T-cell (primary cell): Measurements from ENCODE around the gene HSPA1B. TPM values are rescaled to one million over a fixed set of nuclear protein-coding genes. Genes with fewer than 3 reads are reported as not detected.

Source experiments
- ATAC-seq, 4 experiments: fragments of 200-7000 bp in 3 of 4; fragments of 150-1000 bp in 1 of 4; cut with Tn5 transposase; replicated peaks in 1 of 4; 1 replicate in 3 of 4; 2 replicates in 1 of 4; pipeline ENCODE4 v1.10.0; 2021; ENCODE audit warnings: moderate library complexity in 3 of 4, mild to moderate bottlenecking in 2 of 4, moderate number of reproducible peaks in 1 of 4
- CTCF ChIA-PET, 2 donors: fragments of 300-600 bp; sonication (Branson Sonifier 250); formaldehyde crosslinking; loops; one replicate each; lab custom pipeline; 2022; ENCODE audit warnings: antibody characterized with exemption in 2 of 2; lab: Charles Lee
- POLR2A ChIA-PET, 2 donors: fragments of 300-600 bp; sonication (Branson Sonifier 250); formaldehyde crosslinking; loops; one replicate each; lab custom pipeline; 2022; ENCODE audit warnings: antibody characterized with exemption in 2 of 2; lab: Charles Lee
- DNase-seq, 35 experiments: peaks; one replicate each; pipeline versions ENCODE4 v3.0.0 to v3.0.0-alpha.2; 2013 to 2023
- H3K27ac ChIP-seq: one replicate; pipeline ENCODE4 v1.5.1; 2013; ENCODE audit warnings: low read length
- H3K27me3 ChIP-seq, 2 experiments: replicated peaks in 1 of 2; 1 replicate in 1 of 2; 2 replicates in 1 of 2; pipeline versions ENCODE4 v1.6.1 to v1.7.0; 2013; ENCODE audit warnings: low read length in 1 of 2, mixed read lengths in 1 of 2; ENCODE audit not compliant: control insufficient read depth in 2 of 2, insufficient read depth in 2 of 2; ENCODE audit errors: extremely low read depth in 1 of 2
- H3K36me3 ChIP-seq, 2 donors: 1 replicate in 1 of 2; 2 replicates in 1 of 2; pipeline versions ENCODE4 v1.6.1 to v1.7.0; 2013; ENCODE audit warnings: low read length in 1 of 2; ENCODE audit not compliant: control insufficient read depth in 2 of 2, insufficient read depth in 1 of 2; ENCODE audit errors: extremely low read depth in 1 of 2
- H3K4me1 ChIP-seq, 2 experiments: 1 replicate in 1 of 2; 2 replicates in 1 of 2; pipeline versions ENCODE4 v1.6.1 to v1.7.0; 2013; ENCODE audit warnings: low read length in 2 of 2, mixed read lengths in 1 of 2; ENCODE audit not compliant: insufficient read depth in 2 of 2, control insufficient read depth in 1 of 2; ENCODE audit errors: extremely low read depth in 1 of 2
- H3K4me3 ChIP-seq, 2 donors: 1 replicate in 1 of 2; 2 replicates in 1 of 2; pipeline versions ENCODE4 v1.5.1 to v1.7.0; 2013; ENCODE audit warnings: mild to moderate bottlenecking in 2 of 2, low read length in 1 of 2, moderate library complexity in 1 of 2; ENCODE audit not compliant: control insufficient read depth in 1 of 2; ENCODE audit errors: extremely low read depth in 1 of 2
- H3K9me3 ChIP-seq: 2 replicates; pipeline ENCODE4 v1.7.0; 2013
- H3K27ac Mint-ChIP-seq, 2 donors: one replicate each; pipeline ENCODE4 v1.8.0; 2020 to 2021; ENCODE audit warnings: mild to moderate bottlenecking in 2 of 2, mixed read lengths in 2 of 2
- H3K27me3 Mint-ChIP-seq, 2 donors: one replicate each; pipeline ENCODE4 v1.8.0; 2021 to 2022; ENCODE audit warnings: mixed read lengths in 2 of 2
- H3K36me3 Mint-ChIP-seq: one replicate; pipeline ENCODE4 v1.8.0; 2021; ENCODE audit warnings: mixed read lengths
- H3K4me1 Mint-ChIP-seq, 3 donors: one replicate each; pipeline ENCODE4 v1.8.0; 2020 to 2022; ENCODE audit warnings: mixed read lengths in 3 of 3, mild to moderate bottlenecking in 1 of 3
- H3K4me3 Mint-ChIP-seq, 3 donors: one replicate each; pipeline ENCODE4 v1.8.0; 2020 to 2022; ENCODE audit warnings: mild to moderate bottlenecking in 3 of 3, mixed read lengths in 3 of 3, moderate library complexity in 3 of 3
- H3K9me3 Mint-ChIP-seq, 3 donors: one replicate each; pipeline ENCODE4 v1.8.0; 2020 to 2022; ENCODE audit warnings: mixed read lengths in 3 of 3
- WGBS: methylation state at CpG from one replicate; pipeline ENCODE4 v1.1.5; 2013; ENCODE audit warnings: missing lambda C conversion rate; ENCODE audit not compliant: insufficient coverage; 5-methylcytosine and 5-hydroxymethylcytosine counted together
- total RNA-seq, 35 experiments: library from RNA in 6 of 35; stranded (reverse) in 6 of 35; fragments of 120-200 nt in 1 of 35; gene quantifications; one replicate each; pipeline versions ENCODE4 v1.2.1 to v1.2.4 and lab custom pipeline; 2013 to 2026

HSPA1B gene
- total RNA-seq, 5 donors from 2014 or later (not counting 1 experiment from before 2014, with no cell fraction given) = 6.3 to 105 (median 67.9) TPM

DNA sequence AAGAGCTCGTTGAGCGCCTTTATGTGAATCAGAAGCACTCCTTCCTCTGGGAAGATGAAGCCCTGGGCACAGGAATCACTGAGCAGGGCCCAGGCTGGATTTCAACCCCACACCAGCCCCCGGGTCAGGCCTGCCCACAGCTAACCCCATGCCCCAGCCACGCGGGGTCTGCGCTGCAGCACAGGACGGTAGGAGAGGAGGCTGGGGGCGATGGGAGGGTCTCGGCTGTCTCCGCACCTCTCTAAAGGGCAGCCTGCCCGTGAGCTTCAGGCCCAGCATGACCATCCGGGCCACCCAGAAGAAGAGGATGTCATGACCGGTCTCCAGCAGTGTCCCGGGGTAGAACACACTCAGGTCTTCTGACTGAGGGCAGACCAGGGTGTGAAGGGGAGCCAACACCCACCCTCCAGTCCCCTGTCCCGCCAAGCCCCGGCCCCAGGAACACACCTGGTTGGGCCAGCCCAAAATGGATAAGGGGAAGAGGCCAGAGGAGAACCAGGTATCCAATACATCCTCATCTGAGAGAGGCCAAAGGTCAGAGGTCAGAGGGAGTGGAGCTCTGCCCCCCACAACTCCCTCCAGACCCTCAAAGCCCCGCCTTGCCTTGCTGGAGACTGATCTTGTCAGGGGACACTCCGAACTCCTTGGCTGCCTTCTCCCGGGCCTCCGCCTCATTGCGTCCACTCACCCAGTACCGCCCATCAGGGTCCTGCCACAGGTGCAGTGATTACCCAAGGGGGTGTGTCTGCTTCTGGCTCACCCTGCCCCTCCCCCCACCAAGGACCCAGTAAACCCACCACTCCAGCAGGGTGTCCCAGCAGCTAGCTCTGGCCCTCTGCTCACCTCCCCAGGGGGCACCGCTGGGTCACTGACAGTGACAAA lies 46.1 kb upstream of the HSPA1B start:
- Mint-ChIP-seq H3K9me3 (no peaks in the 10 kb centered on the region), H3K36me3 (peaks cover 30% of the 10 kb centered on the region), H3K4me1 (peaks cover 12 to 16% (median 15%) of the 10 kb centered on the region in 3 donors), H3K4me3 (no peak overlapping the region), H3K27me3 (no peaks in the 10 kb centered on the region), H3K27ac (no peak overlapping the region)
- H3K27me3 ChIP-seq = peaks cover 0 to 3% of the 10 kb centered on the region in 2 experiments
- no peaks in the 10 kb centered on the region for H3K9me3 ChIP-seq
- H3K4me1 ChIP-seq = peaks cover 0 to 16% of the 10 kb centered on the region in 2 experiments
- 92% methylated on average over 13 of the region's 23 CpGs for WGBS
- H3K27ac ChIP-seq = no peak overlapping the region
- ChIA-PET CTCF (no interaction called here), POLR2A (interaction anchor here in 1 of 2 donors (0.5 kb wide), 1 partner anchor 86 kb away, joined by 3 read pairs; no protein-coding TSS in a partner anchor)
- no peak for ATAC-seq
- no peak for DNase-seq
- peaks cover 20 to 63% of the 10 kb centered on the region in 2 donors for H3K36me3 ChIP-seq
- H3K4me3 ChIP-seq = no peak overlapping the region

- Histone ChIP-seq H3K4me1 (peaks cover 0 to 8% of the 10 kb centered on the region in 2 experiments), H3K36me3 (peaks cover 20 to 63% of the 10 kb centered on the region in 2 donors), H3K27ac (no peak overlapping the region), H3K9me3 (no peaks in the 10 kb centered on the region), H3K27me3 (peaks cover 0 to 3% of the 10 kb centered on the region in 2 experiments), H3K4me3 (no peak overlapping the region)
- no peak for ATAC-seq
- ChIA-PET POLR2A (no interaction called here), CTCF (no interaction called here)
- DNase-seq = no peak
- Mint-ChIP-seq H3K36me3 (peaks cover 30% of the 10 kb centered on the region), H3K27ac (no peak overlapping the region), H3K4me1 (peaks cover 4 to 7% (median 7%) of the 10 kb centered on the region in 3 donors), H3K9me3 (no peaks in the 10 kb centered on the region), H3K27me3 (no peaks in the 10 kb centered on the region), H3K4me3 (no peak overlapping the region)
- 96% methylated on average over 31 of the region's 32 CpGs for WGBS
These were observed 45.2 kb upstream of the HSPA1B start for GRCh38 chr6:31782126-31782855.

- Histone ChIP-seq H3K27ac (no peak overlapping the region), H3K4me1 (no peaks in the 10 kb centered on the region), H3K9me3 (no peaks in the 10 kb centered on the region), H3K36me3 (peaks cover 11 to 56% of the 10 kb centered on the region in 2 donors), H3K4me3 (no peak overlapping the region), H3K27me3 (peaks cover 0 to 3% of the 10 kb centered on the region in 2 experiments)
- H3K4me3 Mint-ChIP-seq = no peak overlapping the region
- over 99% methylated on average over 13 of the region's 15 CpGs for WGBS
- DNase-seq = no peak
- peaks cover 31% of the 10 kb centered on the region for H3K36me3 Mint-ChIP-seq
- POLR2A ChIA-PET = interaction anchor here in 1 of 2 donors (0.6 to 0.7 kb wide), 2 partner anchors 32 to 44 kb away, joined by 5 to 8 read pairs; partner anchors contain the start of gene MSH5
- no peak overlapping the region for H3K27ac Mint-ChIP-seq
- CTCF ChIA-PET = no interaction called here
- ATAC-seq = no peak
- no peaks in the 10 kb centered on the region for H3K9me3 Mint-ChIP-seq
- peaks cover 0 to 3% (median 0%) of the 10 kb centered on the region in 3 donors for H3K4me1 Mint-ChIP-seq
- no peaks in the 10 kb centered on the region for H3K27me3 Mint-ChIP-seq
These were observed 43.2 kb upstream of the HSPA1B start for GRCh38 chr6:31784098-31784925.

GRCh38 chr6:31785475-31785874 lies 42.1 kb upstream of the HSPA1B start:
- H3K27ac Mint-ChIP-seq = no peak overlapping the region
- no peaks in the 10 kb centered on the region for H3K9me3 Mint-ChIP-seq
- Histone ChIP-seq H3K9me3 (no peaks in the 10 kb centered on the region), H3K4me1 (no peaks in the 10 kb centered on the region), H3K27ac (no peak overlapping the region), H3K36me3 (peaks cover 4 to 45% of the 10 kb centered on the region in 2 donors), H3K27me3 (peaks cover 0 to 3% of the 10 kb centered on the region in 2 experiments), H3K4me3 (no peak overlapping the region)
- H3K4me1 Mint-ChIP-seq = peaks cover 0 to 6% (median 2%) of the 10 kb centered on the region in 3 donors
- DNase-seq (no peak), ATAC-seq (no peak)
- CTCF ChIA-PET = interaction anchor here in 1 of 2 donors (0.7 kb wide), 1 partner anchor 189 kb away, joined by 4 read pairs; no protein-coding TSS in a partner anchor
- POLR2A ChIA-PET = no interaction called here
- H3K36me3 Mint-ChIP-seq = peaks cover 32% of the 10 kb centered on the region
- H3K27me3 Mint-ChIP-seq = no peaks in the 10 kb centered on the region
- 97% methylated on average over 10 of the region's 11 CpGs for WGBS
- H3K4me3 Mint-ChIP-seq = no peak overlapping the region

GRCh38 chr6:31791324-31792089 lies 36.0 kb upstream of the HSPA1B start:
- peaks cover 9 to 15% of the 10 kb centered on the region in 2 donors for H3K36me3 ChIP-seq
- H3K27ac ChIP-seq = no peak overlapping the region
- H3K9me3 ChIP-seq = no peaks in the 10 kb centered on the region
- Mint-ChIP-seq H3K27ac (peak overlapping the region; percentile 12 to 80), H3K4me3 (no peak overlapping the region), H3K4me1 (peaks cover 26 to 37% (median 29%) of the 10 kb centered on the region in 3 donors), H3K36me3 (peaks cover 15% of the 10 kb centered on the region), H3K9me3 (no peaks in the 10 kb centered on the region), H3K27me3 (no peaks in the 10 kb centered on the region)
- POLR2A ChIA-PET = no interaction called here
- no peaks in the 10 kb centered on the region for H3K27me3 ChIP-seq
- no peak overlapping the region for H3K4me3 ChIP-seq
- H3K4me1 ChIP-seq = peaks cover 8 to 30% of the 10 kb centered on the region in 2 experiments
- 46% methylated on average over 2 of the region's 12 CpGs for WGBS
- no peak for ATAC-seq
- DNase-seq = peak in 6 of 35 experiments; percentile 18 to 54 (median 30)
- CTCF ChIA-PET = interaction anchor here (0.5 to 1.4 kb wide), 5 partner anchors 18 to 135 kb away, joined by 3 to 7 read pairs (median 5); no protein-coding TSS in a partner anchor
